Activated CD4-positive, alpha-beta T cell treated with anti-CD3 and anti-CD28 coated beads, Interleukin-2, Interleukin-6, amounts not matched to agents 100 ng/mL and 50 ng/mL, durations not matched to agents 16 hours and 8 hours (primary cell): ENCODE measurements around the gene EAF1.
"Not testable (repeated sequence)": the region's sequence is repeated elsewhere in the genome, so short reads cannot be mapped to it uniquely, and the experiment has no call there.

Experiments
- DNase-seq: peaks from one replicate; pipeline ENCODE4 v3.0.0-alpha.2; 2020

EAF1 gene

GRCh38 chr3:15453501-15453900, 26.1 kb downstream of the EAF1 start:
- DNase-seq, result no peak

GRCh38 chr3:15453991-15454625, 26.7 kb downstream of the EAF1 start:
- no peak for DNase-seq

GRCh38 chr3:15454965-15455364, 27.6 kb downstream of the EAF1 start:
- no peak for DNase-seq

GRCh38 chr3:15455756-15456155, 28.4 kb downstream of the EAF1 start:
- no peak for DNase-seq

GRCh38 chr3:15456321-15456720, 28.9 kb downstream of the EAF1 start:
- no peak for DNase-seq

GRCh38 chr3:15456915-15457314, 29.5 kb downstream of the EAF1 start:
- DNase-seq, result not testable (repeated sequence)

- DNase-seq, result no peak
Observed at GRCh38 chr3:15458212-15458780, 30.9 kb downstream of the EAF1 start.

GRCh38 chr3:15460891-15461531, 33.6 kb downstream of the EAF1 start:
- DNase-seq, result peak; percentile 19

GRCh38 chr3:15462451-15462850, 35.1 kb downstream of the EAF1 start:
- DNase-seq, result no peak

- DNase-seq, result no peak
Observed at GRCh38 chr3:15465876-15466585, 38.6 kb downstream of the EAF1 start.

- DNase-seq, result no peak
Observed at GRCh38 chr3:15467227-15468181, 40.1 kb downstream of the EAF1 start.

GRCh38 chr3:15470261-15470660, 42.9 kb downstream of the EAF1 start:
- DNase-seq, result no peak

GRCh38 chr3:15470849-15471248, 43.5 kb downstream of the EAF1 start:
- DNase-seq, result no peak

GRCh38 chr3:15471861-15472260, 44.5 kb downstream of the EAF1 start:
- DNase-seq, result no peak

GRCh38 chr3:15475161-15475560, 47.8 kb downstream of the EAF1 start:
- no peak for DNase-seq

GRCh38 chr3:15476378-15476777, 49.0 kb downstream of the EAF1 start:
- no peak for DNase-seq

GRCh38 chr3:15477951-15478639, 50.7 kb downstream of the EAF1 start:
- no peak for DNase-seq

- no peak for DNase-seq
Observed at GRCh38 chr3:15478640-15478979, 51.2 kb downstream of the EAF1 start.

GRCh38 chr3:15479400-15480224, 52.2 kb downstream of the EAF1 start:
- DNase-seq, result no peak

GRCh38 chr3:15484551-15484950, 57.2 kb downstream of the EAF1 start:
- DNase-seq, result not testable (repeated sequence)

- DNase-seq, result no peak
Observed at GRCh38 chr3:15486020-15486419, 58.6 kb downstream of the EAF1 start.
